GM10248 (cell line): ENCODE data around the gene FAM90A1.
"Not testable (repeated sequence)": the region's sequence is repeated elsewhere in the genome, so short reads cannot be mapped to it uniquely, and the experiment has no call there.

Source experiments
- CTCF ChIA-PET: fragments of 300-600 bp; sonication (Branson Sonifier 250); formaldehyde crosslinking; extraction: SDS; loops from one replicate; lab custom pipeline; 2021; ENCODE audit warnings: antibody characterized with exemption; lab: Yijun Ruan, JAX
- POLR2A ChIA-PET: fragments of 350-650 bp; sonication (Branson Sonifier 250); formaldehyde crosslinking; extraction: SDS; loops from one replicate; lab custom pipeline; 2020; ENCODE audit warnings: antibody characterized with exemption; lab: Yijun Ruan, JAX
- DNase-seq: peaks from one replicate; pipeline ENCODE4 v3.0.0; 2012; ENCODE audit errors: extremely low spot score
- TF ChIP-seq, protein P1 (sequence below): IDR thresholded peaks from 2 replicates; pipeline ENCODE4 v1.5.1; 2012; ENCODE audit warnings: mild to moderate bottlenecking, low read depth; ENCODE audit errors: extremely low read depth, missing control alignments, control extremely low read depth

Gene FAM90A1

DNA sequence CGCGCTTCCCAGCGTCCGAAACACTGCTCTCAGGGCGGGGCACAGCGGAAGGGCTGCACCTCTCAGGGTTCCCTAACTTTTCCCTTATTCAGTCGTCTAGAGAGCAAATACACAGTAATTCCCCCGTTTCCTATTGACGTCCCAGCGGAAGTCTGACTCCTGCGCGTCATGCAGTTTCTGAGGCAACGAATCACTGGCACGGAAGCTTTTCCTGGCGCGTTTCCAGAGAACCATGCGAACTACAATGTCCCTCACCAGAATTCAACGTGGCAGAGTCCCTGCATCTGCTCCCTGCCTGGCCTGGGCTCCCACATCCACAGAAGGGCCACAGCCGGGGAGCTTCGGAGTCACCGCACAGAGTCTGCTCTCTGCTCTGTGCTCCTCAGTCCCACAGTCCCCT lies 6.0 kb downstream of the FAM90A1 start:
- DNase-seq, CTCF ChIA-PET, POLR2A ChIA-PET: not testable (repeated sequence)

DNA sequence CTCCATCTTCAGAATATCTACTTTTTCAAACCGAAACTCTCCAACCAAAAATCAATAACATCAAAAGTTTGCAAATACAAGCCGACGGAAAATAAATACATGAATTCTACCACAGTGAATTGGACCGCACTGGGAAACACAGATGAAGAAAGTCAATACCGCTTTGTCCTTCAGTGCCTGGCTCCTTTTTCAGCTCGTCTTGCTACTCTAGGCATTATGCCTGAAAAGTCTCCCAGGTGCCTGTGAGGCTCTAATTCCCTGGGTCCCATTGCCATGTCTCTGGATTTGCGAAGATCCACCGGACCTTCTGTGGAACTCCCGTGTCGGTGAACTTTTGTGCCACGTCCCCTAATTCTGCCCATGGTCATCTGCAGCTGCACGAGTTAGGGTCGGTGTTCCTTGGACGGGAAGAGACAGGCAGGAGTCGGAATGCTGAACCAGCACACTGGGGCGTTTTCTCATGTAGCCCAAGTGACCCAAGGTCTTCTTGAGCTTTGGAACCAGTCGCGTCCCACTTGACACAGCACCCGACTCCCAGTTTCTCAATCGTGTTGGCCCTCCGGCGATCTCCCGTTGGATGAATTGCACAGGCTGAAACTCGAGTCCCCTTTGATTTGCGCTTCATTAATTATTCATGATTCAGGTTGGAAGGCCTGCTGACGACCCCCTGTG lies 8.6 kb downstream of the FAM90A1 start:
- DNase-seq, CTCF ChIA-PET, POLR2A ChIA-PET: not testable (repeated sequence)

DNA sequence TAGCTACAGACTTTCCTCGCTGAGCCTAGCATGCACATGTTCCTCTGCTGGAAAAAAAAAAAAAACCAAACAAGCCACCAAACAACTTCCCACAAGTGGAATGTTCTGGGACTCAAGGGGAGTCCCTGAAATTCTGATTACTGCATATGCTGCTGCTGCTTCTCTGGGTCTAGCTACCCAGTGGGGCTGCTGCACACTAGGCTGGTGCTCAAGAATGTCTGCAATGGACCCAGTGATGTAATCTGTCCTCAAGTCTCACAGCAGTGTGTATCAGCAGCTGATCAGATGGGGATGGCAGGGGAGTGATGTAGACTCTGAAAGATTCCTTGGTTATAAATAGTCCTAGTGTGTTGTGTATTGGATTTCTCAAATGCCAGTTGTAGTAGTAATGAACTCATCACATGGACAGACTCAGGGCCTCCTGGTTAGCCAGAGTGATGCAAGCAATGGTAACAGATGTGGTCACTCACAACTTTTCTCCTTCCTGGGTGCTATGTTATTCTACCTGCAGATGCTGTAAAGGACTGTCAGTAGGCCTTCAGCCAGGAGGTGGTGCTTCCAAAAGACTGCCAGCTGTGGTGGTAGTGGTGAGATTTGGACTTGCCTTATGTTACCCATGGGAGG lies 29.6 kb downstream of the FAM90A1 start:
- POLR2A ChIA-PET, CTCF ChIA-PET, DNase-seq: not testable (repeated sequence)

DNA sequence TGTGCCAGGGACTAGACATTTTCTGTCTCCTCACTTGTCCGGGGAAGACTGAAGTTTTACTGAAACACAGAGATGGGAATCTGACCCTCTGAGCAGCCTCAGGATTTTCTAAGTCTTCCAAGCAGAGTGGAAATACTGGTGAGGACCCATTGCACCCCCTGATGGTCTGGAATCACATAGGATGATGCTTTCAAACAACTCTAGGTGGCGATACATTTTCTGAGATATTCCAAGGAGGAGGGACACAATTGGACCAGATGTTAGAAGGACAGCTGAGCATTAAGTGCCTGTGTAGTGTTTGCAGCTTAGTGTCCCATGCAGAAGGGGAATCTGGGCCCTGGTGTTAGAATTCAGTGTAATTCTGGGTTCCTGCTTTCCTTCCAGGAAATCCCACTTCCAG lies 39.3 kb downstream of the FAM90A1 start:
- CTCF ChIA-PET, POLR2A ChIA-PET, DNase-seq: not testable (repeated sequence)

DNA sequence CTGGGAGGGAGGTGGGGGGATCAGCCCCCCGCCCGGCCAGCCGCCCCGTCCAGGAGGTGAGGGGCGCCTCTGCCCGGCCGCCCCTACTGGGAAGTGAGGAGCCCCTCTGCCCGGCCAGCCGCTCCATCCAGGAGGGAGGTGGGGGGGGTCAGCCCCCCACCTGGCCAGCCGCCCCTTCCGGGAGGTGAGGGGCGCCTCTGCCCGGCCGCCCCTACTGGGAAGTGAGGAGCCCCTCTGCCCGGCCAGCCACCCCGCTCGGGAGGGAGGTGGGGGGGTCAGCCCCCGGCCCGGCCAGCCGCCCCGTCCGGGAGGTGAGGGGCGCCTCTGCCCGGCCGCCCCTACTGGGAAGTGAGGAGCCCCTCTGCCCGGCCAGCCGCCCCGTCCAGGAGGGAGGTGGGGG lies 43.2 kb downstream of the FAM90A1 start:
- POLR2A ChIA-PET, CTCF ChIA-PET, DNase-seq: not testable (repeated sequence)

DNA sequence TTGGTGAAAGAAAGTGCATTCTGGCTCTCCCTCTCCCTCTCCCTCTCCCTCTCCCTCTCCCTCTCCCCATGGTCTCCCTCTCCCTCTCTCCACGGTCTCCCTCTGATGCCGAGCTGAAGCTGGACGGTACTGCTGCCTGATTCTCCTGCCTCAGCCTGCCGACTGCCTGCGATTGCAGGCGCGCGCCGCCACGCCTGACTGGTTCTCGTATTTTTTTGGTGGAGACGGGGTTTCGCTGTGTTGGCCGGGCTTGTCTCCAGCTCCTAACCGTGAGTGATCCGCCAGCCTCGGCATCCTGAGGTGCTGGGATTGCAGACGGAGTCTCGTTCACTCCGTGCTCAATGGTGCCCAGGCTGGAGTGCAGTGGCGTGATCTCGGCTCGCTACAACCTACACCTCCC lies 44.1 kb downstream of the FAM90A1 start:
- CTCF ChIA-PET, DNase-seq, POLR2A ChIA-PET: not testable (repeated sequence)

DNA sequence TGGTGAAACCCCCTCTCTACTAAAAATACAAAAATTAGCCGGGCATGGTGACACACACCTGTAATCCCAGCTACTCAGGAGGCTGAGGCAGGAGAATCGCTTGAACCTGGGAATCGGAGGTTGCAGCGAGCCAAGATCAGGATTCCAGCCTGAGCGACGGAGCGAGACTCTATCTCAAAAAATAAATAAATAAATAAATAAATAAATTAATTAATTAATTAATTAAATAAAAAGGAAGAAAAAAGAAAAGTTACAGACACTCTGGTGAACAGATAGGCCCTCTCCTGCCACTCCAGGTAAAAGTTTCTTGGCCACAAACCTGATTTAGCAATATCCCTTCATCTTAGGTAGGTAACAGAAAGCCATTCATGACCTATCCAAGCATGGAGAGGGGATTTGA lies 44.5 kb downstream of the FAM90A1 start:
- CTCF ChIA-PET, POLR2A ChIA-PET, DNase-seq: not testable (repeated sequence)

DNA sequence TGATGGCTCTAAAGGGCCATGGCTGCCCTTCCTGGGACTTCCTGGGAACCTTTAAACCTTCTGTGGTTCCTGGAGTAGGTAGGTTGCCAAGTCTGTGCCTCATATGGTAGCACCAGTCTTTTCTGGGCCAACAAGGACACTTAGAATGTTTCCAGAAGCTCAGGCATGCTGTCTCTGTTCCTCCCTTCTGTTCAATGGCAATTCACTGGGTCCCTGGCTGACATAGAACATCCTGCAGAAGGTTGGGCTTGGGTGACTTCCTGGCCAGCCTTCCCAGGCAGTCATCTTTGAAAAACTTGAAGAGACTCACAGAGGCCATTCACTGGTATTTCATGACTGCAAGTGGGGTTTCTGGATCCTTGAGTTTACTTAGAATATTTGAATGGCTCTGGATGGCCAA lies 46.1 kb downstream of the FAM90A1 start:
- DNase-seq, CTCF ChIA-PET, POLR2A ChIA-PET: not testable (repeated sequence)

DNA sequence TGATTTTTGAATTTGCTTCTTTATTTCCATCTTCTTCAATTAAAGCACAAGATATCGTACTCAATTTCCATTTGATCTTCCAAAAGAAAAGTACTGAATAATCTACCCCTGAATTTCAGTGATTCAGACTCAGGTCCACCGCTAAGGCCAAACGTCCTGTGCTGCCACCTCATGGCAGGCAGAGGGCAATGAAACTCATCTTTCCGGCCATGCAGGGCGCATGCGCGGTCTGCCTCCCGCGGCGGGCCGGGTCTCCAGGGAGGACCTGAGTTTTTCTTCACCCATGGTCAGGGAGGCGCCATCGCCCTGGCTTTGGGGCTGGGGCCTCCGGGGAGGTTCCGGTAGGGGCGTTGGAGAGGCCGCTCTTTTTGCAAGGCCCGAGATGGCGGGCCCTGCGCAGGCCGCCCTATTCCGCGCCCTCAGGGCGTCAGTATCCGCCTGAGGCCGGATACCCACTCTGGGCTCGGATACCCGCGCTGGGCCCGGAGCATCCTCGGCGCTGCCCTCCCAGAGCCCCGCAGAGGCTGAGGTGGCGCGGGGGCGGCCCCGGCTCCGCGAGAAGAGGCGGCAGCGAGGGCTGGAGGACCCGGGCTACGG lies 47.3 kb downstream of the FAM90A1 start:
- CTCF ChIA-PET, POLR2A ChIA-PET: not testable (repeated sequence)
- peak; percentile 75 for DNase-seq
- TF ChIP-seq, protein P1, sequence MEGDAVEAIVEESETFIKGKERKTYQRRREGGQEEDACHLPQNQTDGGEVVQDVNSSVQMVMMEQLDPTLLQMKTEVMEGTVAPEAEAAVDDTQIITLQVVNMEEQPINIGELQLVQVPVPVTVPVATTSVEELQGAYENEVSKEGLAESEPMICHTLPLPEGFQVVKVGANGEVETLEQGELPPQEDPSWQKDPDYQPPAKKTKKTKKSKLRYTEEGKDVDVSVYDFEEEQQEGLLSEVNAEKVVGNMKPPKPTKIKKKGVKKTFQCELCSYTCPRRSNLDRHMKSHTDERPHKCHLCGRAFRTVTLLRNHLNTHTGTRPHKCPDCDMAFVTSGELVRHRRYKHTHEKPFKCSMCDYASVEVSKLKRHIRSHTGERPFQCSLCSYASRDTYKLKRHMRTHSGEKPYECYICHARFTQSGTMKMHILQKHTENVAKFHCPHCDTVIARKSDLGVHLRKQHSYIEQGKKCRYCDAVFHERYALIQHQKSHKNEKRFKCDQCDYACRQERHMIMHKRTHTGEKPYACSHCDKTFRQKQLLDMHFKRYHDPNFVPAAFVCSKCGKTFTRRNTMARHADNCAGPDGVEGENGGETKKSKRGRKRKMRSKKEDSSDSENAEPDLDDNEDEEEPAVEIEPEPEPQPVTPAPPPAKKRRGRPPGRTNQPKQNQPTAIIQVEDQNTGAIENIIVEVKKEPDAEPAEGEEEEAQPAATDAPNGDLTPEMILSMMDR, result peak; percentile 64

DNA sequence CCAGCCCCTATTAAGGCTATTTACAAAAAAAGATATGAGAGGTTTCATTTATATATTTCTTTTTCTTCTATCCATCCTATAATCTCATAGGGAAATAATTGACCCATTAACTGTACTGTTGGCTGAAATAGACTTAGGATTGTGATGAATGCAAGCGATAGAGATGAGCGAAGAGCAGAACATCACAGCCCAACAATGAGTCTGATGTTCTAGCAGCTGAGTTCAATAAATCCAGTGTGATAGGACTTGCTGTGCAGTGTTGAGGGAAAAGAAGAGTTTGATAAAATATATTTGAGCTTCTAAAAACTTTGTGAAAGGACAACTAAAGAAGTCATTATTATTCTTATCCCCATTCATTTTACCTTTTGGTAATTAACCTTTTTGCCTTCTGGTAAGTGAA lies 54.5 kb downstream of the FAM90A1 start:
- POLR2A ChIA-PET, DNase-seq, CTCF ChIA-PET: not testable (repeated sequence)
